T-helper 17 cell (primary cell): ENCODE data around the gene SACM1L. TPM values are rescaled to one million over a fixed set of nuclear protein-coding genes. Genes with fewer than 3 reads are reported as not detected.

Experiments
- ATAC-seq: fragments of 150-1000 bp; cut with Tn5 transposase; 2 replicates; pipeline ENCODE4 v1.10.0; 2021; ENCODE audit warnings: mild to moderate bottlenecking, moderate library complexity
- DNase-seq, 3 donors: peaks; one replicate each; pipeline versions ENCODE4 v3.0.0 to v3.0.0-alpha.2; 2020 to 2021
- H3K9me3 ChIP-seq: one replicate; pipeline ENCODE4 v1.7.0; 2013; ENCODE audit warnings: low read length, mild to moderate bottlenecking; ENCODE audit not compliant: control insufficient read depth, poor library complexity, severe bottlenecking
- H3K27ac Mint-ChIP-seq: one replicate; pipeline ENCODE4 v1.8.0; 2022; ENCODE audit warnings: mild to moderate bottlenecking, moderate library complexity, mixed read lengths
- H3K27me3 Mint-ChIP-seq: one replicate; pipeline ENCODE4 v1.8.0; 2022; ENCODE audit warnings: mixed read lengths
- H3K36me3 Mint-ChIP-seq: one replicate; pipeline ENCODE4 v1.8.0; 2022; ENCODE audit warnings: low read depth, mixed read lengths
- H3K4me1 Mint-ChIP-seq: one replicate; pipeline ENCODE4 v1.8.0; 2022; ENCODE audit warnings: mild to moderate bottlenecking, mixed read lengths
- H3K4me3 Mint-ChIP-seq: one replicate; pipeline ENCODE4 v1.8.0; 2022; ENCODE audit warnings: mild to moderate bottlenecking, moderate library complexity, mixed read lengths
- total RNA-seq, 4 donors: library from RNA in 2 of 4; stranded (reverse) in 2 of 4; gene quantifications; one replicate each; pipeline ENCODE4 v1.2.3 and lab custom pipeline; 2022 to 2026

Gene SACM1L
- total RNA-seq, 2 donors from 2014 or later: 61.0 to 62.5 TPM

- no peak overlapping the region for H3K4me3 Mint-ChIP-seq
- ATAC-seq (no peak), DNase-seq (no peak)
- no peaks in the 10 kb centered on the region for H3K9me3 ChIP-seq
- peaks cover 20% of the 10 kb centered on the region for H3K36me3 Mint-ChIP-seq
- H3K27ac Mint-ChIP-seq: peak overlapping the region; percentile 54
- no peaks in the 10 kb centered on the region for H3K27me3 Mint-ChIP-seq
- peaks cover 21% of the 10 kb centered on the region for H3K4me1 Mint-ChIP-seq
These were observed 26.7 kb downstream of the SACM1L start for GRCh38 chr3:45715945-45716344.

GRCh38 chr3:45716790-45717336 lies 27.7 kb downstream of the SACM1L start:
- no peaks in the 10 kb centered on the region for H3K27me3 Mint-ChIP-seq
- no peak overlapping the region for H3K4me3 Mint-ChIP-seq
- no peaks in the 10 kb centered on the region for H3K9me3 ChIP-seq
- H3K4me1 Mint-ChIP-seq: peaks cover 20% of the 10 kb centered on the region
- peaks cover 18% of the 10 kb centered on the region for H3K36me3 Mint-ChIP-seq
- no peak for ATAC-seq
- no peak for DNase-seq
- H3K27ac Mint-ChIP-seq: peak overlapping the region; percentile 54

GRCh38 chr3:45719655-45720487 lies 30.7 kb downstream of the SACM1L start:
- peaks cover 20% of the 10 kb centered on the region for H3K36me3 Mint-ChIP-seq

GRCh38 chr3:45724911-45725310 lies 35.7 kb downstream of the SACM1L start:
- no peak for ATAC-seq
- H3K36me3 Mint-ChIP-seq: peaks cover 12% of the 10 kb centered on the region
- no peak overlapping the region for H3K27ac Mint-ChIP-seq
- H3K4me1 Mint-ChIP-seq: peaks cover 24% of the 10 kb centered on the region
- no peaks in the 10 kb centered on the region for H3K27me3 Mint-ChIP-seq
- H3K9me3 ChIP-seq: no peaks in the 10 kb centered on the region
- DNase-seq: no peak
- H3K4me3 Mint-ChIP-seq: no peak overlapping the region

More at GRCh38 chr3:45719655-45720487, 30.7 kb downstream of the SACM1L start:
- no peak overlapping the region for H3K27ac Mint-ChIP-seq
- H3K9me3 ChIP-seq: no peaks in the 10 kb centered on the region
- ATAC-seq (no peak), DNase-seq (no peak)
- no peak overlapping the region for H3K4me3 Mint-ChIP-seq
- peaks cover 15% of the 10 kb centered on the region for H3K4me1 Mint-ChIP-seq
- H3K27me3 Mint-ChIP-seq: no peaks in the 10 kb centered on the region

- H3K27ac Mint-ChIP-seq: peak overlapping the region; percentile 57
- H3K9me3 ChIP-seq: no peaks in the 10 kb centered on the region
- no peaks in the 10 kb centered on the region for H3K27me3 Mint-ChIP-seq
- H3K4me3 Mint-ChIP-seq: no peak overlapping the region
- no peak for ATAC-seq
- H3K36me3 Mint-ChIP-seq: peaks cover 12% of the 10 kb centered on the region
- H3K4me1 Mint-ChIP-seq: peaks cover 22% of the 10 kb centered on the region
- DNase-seq: no peak
These were observed 40.4 kb downstream of the SACM1L start for GRCh38 chr3:45729614-45730013.

- H3K27ac Mint-ChIP-seq: peak overlapping the region; percentile 57
- no peak for ATAC-seq
- H3K27me3 Mint-ChIP-seq: no peaks in the 10 kb centered on the region
- H3K4me3 Mint-ChIP-seq: no peak overlapping the region
- peaks cover 20% of the 10 kb centered on the region for H3K4me1 Mint-ChIP-seq
- DNase-seq: no peak
- peaks cover 11% of the 10 kb centered on the region for H3K36me3 Mint-ChIP-seq
- H3K9me3 ChIP-seq: no peaks in the 10 kb centered on the region
These were observed 41.4 kb downstream of the SACM1L start for GRCh38 chr3:45730409-45731154.

GRCh38 chr3:45736707-45737106 lies 47.5 kb downstream of the SACM1L start:
- H3K36me3 Mint-ChIP-seq: peaks cover 16% of the 10 kb centered on the region
- peaks cover 29% of the 10 kb centered on the region for H3K4me1 Mint-ChIP-seq

GRCh38 chr3:45737234-45737633 lies 48.0 kb downstream of the SACM1L start:
- no peaks in the 10 kb centered on the region for H3K9me3 ChIP-seq
- Mint-ChIP-seq H3K27me3 (no peaks in the 10 kb centered on the region), H3K4me1 (peaks cover 34% of the 10 kb centered on the region), H3K27ac (peak overlapping the region; percentile 57), H3K4me3 (no peak overlapping the region), H3K36me3 (peaks cover 13% of the 10 kb centered on the region)
- DNase-seq (no peak), ATAC-seq (no peak)

More at GRCh38 chr3:45736707-45737106, 47.5 kb downstream of the SACM1L start:
- no peak overlapping the region for H3K4me3 Mint-ChIP-seq
- H3K9me3 ChIP-seq: no peaks in the 10 kb centered on the region
- no peaks in the 10 kb centered on the region for H3K27me3 Mint-ChIP-seq
- ATAC-seq (no peak), DNase-seq (no peak)
- H3K27ac Mint-ChIP-seq: peak overlapping the region; percentile 57

- Mint-ChIP-seq H3K4me1 (peaks cover 36% of the 10 kb centered on the region), H3K36me3 (peaks cover 10% of the 10 kb centered on the region), H3K27me3 (no peaks in the 10 kb centered on the region), H3K27ac (peak overlapping the region; percentile 88), H3K4me3 (peak overlapping the region; percentile 59)
- no peaks in the 10 kb centered on the region for H3K9me3 ChIP-seq
- ATAC-seq: no peak
- no peak for DNase-seq
These were observed 50.8 kb downstream of the SACM1L start for GRCh38 chr3:45739991-45740390.

GRCh38 chr3:45741247-45741646 lies 52.1 kb downstream of the SACM1L start:
- ATAC-seq (no peak), DNase-seq (no peak)
- peak overlapping the region; percentile 15 for H3K4me3 Mint-ChIP-seq
- no peaks in the 10 kb centered on the region for H3K9me3 ChIP-seq
- H3K36me3 Mint-ChIP-seq: peaks cover 10% of the 10 kb centered on the region
- peaks cover 36% of the 10 kb centered on the region for H3K4me1 Mint-ChIP-seq
- peak overlapping the region; percentile 88 for H3K27ac Mint-ChIP-seq
- no peaks in the 10 kb centered on the region for H3K27me3 Mint-ChIP-seq

GRCh38 chr3:45741742-45742460 lies 52.7 kb downstream of the SACM1L start:
- H3K9me3 ChIP-seq: no peaks in the 10 kb centered on the region
- Mint-ChIP-seq H3K27ac (peak overlapping the region; percentile 88), H3K36me3 (peaks cover 8% of the 10 kb centered on the region), H3K4me3 (peak overlapping the region; percentile 21), H3K4me1 (peaks cover 33% of the 10 kb centered on the region), H3K27me3 (no peaks in the 10 kb centered on the region)
- no peak for ATAC-seq
- no peak for DNase-seq

- peaks cover 7% of the 10 kb centered on the region for H3K36me3 Mint-ChIP-seq
- peak overlapping the region; percentile 88 for H3K27ac Mint-ChIP-seq
- ATAC-seq: no peak
- no peak for DNase-seq
- H3K27me3 Mint-ChIP-seq: no peaks in the 10 kb centered on the region
- H3K9me3 ChIP-seq: no peaks in the 10 kb centered on the region
- peak overlapping the region; percentile 21 for H3K4me3 Mint-ChIP-seq
- H3K4me1 Mint-ChIP-seq: peaks cover 30% of the 10 kb centered on the region
These were observed 53.4 kb downstream of the SACM1L start for GRCh38 chr3:45742461-45743089.
